CD4-positive, alpha-beta T cell (primary cell): ENCODE measurements around the gene DGCR6. TPM values are rescaled to one million over a fixed set of nuclear protein-coding genes. Genes with fewer than 3 reads are reported as not detected.
"Not testable (repeated sequence)": the region's sequence is repeated elsewhere in the genome, so short reads cannot be mapped to it uniquely, and the experiment has no call there.

Source experiments
- ATAC-seq: fragments of 200-7000 bp; cut with Tn5 transposase; one replicate; pipeline ENCODE4 v1.10.0; 2022; ENCODE audit warnings: mild to moderate bottlenecking; ENCODE audit not compliant: poor library complexity
- CTCF ChIA-PET: fragments of 350-600 bp; sonication (Branson Sonifier 250); formaldehyde crosslinking; loops from one replicate; lab custom pipeline; 2021; ENCODE audit warnings: antibody characterized with exemption, inconsistent platforms; lab: Charles Lee
- POLR2A ChIA-PET: fragments of 350-600 bp; sonication (Branson Sonifier 250); formaldehyde crosslinking; loops from one replicate; lab custom pipeline; 2021; ENCODE audit warnings: antibody characterized with exemption, inconsistent platforms; lab: Charles Lee
- DNase-seq, 14 experiments: peaks; one replicate each; pipeline ENCODE4 v3.0.0-alpha.2; 2013 to 2020; ENCODE audit warnings: mixed read lengths in 2 of 14
- H3K27ac ChIP-seq, 2 donors: one replicate each; pipeline versions ENCODE4 v1.5.1 to v1.7.0; 2013; ENCODE audit warnings: low read length in 2 of 2, low read depth in 1 of 2, mild to moderate bottlenecking in 1 of 2
- H3K27me3 ChIP-seq, 2 experiments: 1 replicate in 1 of 2; 2 replicates in 1 of 2; pipeline versions ENCODE4 v1.6.1 to v1.7.0; 2013; ENCODE audit warnings: low read length in 2 of 2, control low read depth in 1 of 2, mild to moderate bottlenecking in 1 of 2, moderate library complexity in 1 of 2; ENCODE audit not compliant: insufficient read depth in 2 of 2, control insufficient read depth in 1 of 2
- H3K36me3 ChIP-seq: one replicate; pipeline ENCODE4 v1.6.1; 2013; ENCODE audit warnings: low read length, control low read depth; ENCODE audit not compliant: insufficient read depth
- H3K4me1 ChIP-seq: one replicate; pipeline ENCODE4 v1.6.1; 2013; ENCODE audit warnings: low read length, control low read depth; ENCODE audit not compliant: insufficient read depth
- H3K4me3 ChIP-seq: one replicate; pipeline ENCODE4 v1.5.1; 2013; ENCODE audit warnings: mild to moderate bottlenecking, low read length, moderate library complexity
- H3K9me3 ChIP-seq, 2 experiments: 1 replicate in 1 of 2; 2 replicates in 1 of 2; pipeline versions ENCODE4 v1.6.1 to v1.7.0; 2013; ENCODE audit warnings: low read length in 2 of 2, mild to moderate bottlenecking in 2 of 2, control low read depth in 1 of 2, moderate library complexity in 1 of 2; ENCODE audit not compliant: control insufficient read depth in 1 of 2, insufficient read depth in 1 of 2
- H3K27ac Mint-ChIP-seq: one replicate; pipeline ENCODE4 v1.8.0; 2020; ENCODE audit warnings: mixed read lengths
- H3K27me3 Mint-ChIP-seq: one replicate; pipeline ENCODE4 v1.8.0; 2021; ENCODE audit warnings: mixed read lengths
- H3K36me3 Mint-ChIP-seq: one replicate; pipeline ENCODE4 v1.8.0; 2021; ENCODE audit warnings: low read depth, mixed read lengths
- H3K4me1 Mint-ChIP-seq: one replicate; pipeline ENCODE4 v1.8.0; 2021; ENCODE audit warnings: low read depth, mixed read lengths
- H3K4me3 Mint-ChIP-seq: one replicate; pipeline ENCODE4 v1.8.0; 2020; ENCODE audit warnings: mild to moderate bottlenecking, mixed read lengths
- H3K9me3 Mint-ChIP-seq: one replicate; pipeline ENCODE4 v1.8.0; 2020; ENCODE audit warnings: mixed read lengths
- CTCF ChIP-seq: fragments of 200-600 bp; IDR thresholded peaks from one replicate; pipeline ENCODE4 v1.8.0; 2022; ENCODE audit warnings: antibody characterized with exemption, mild to moderate bottlenecking
- intact Hi-C, 2 experiments: fragments of 100-400 bp; cut with DNase I in 1 of 2; cut with micrococcal nuclease in 1 of 2; formaldehyde crosslinking; loops; one replicate each; pipeline versions ENCODE4 v1.15.1 to v1.9.0; 2023 to 2025; cut with DNase I, micrococcal nuclease
- polyA plus RNA-seq, 2 donors: library from polyadenylated mRNA; unstranded; fragments of 120-200 nt; gene quantifications; one replicate each; pipeline ENCODE4 v1.2.1, GENCODE V29; 2013
- total RNA-seq, 174 experiments: library from RNA in 2 of 174; stranded (reverse) in 2 of 174; gene quantifications; one replicate each; pipeline ENCODE4 v1.2.3 and lab custom pipeline; 2021 to 2026

The DGCR6 gene
- total RNA-seq = 10 to 100 TPM; 14.6 to 15.3 TPM
- polyA plus RNA-seq (2013, experiment 1 of 2) = 2.0 TPM
- polyA plus RNA-seq (2013, experiment 2 of 2) = 3.5 TPM
- 0 to 8.0 (median 0.13) reads per million in 172 experiments for total RNA-seq (lab: John Stamatoyannopoulos, UW)

- H3K27me3 Mint-ChIP-seq = no peaks in the 10 kb centered on the region
Observed at GRCh38 chr22:18905540-18906409, at the start of gene DGCR6. Gene DGCR6, plus strand, starts transcription at chr22:18906320. Its CDS starts 55 bp downstream, at chr22:18906375.

GRCh38 chr22:18859314-18859713, 46.8 kb upstream of the DGCR6 start:
- POLR2A ChIA-PET, H3K4me3 Mint-ChIP-seq, H3K27ac Mint-ChIP-seq, ATAC-seq, H3K9me3 ChIP-seq, H3K4me1 Mint-ChIP-seq, H3K36me3 ChIP-seq, H3K9me3 Mint-ChIP-seq, H3K27me3 Mint-ChIP-seq, CTCF ChIA-PET, intact Hi-C loops, DNase-seq, H3K27me3 ChIP-seq, H3K4me3 ChIP-seq, H3K36me3 Mint-ChIP-seq, H3K27ac ChIP-seq, H3K4me1 ChIP-seq: not testable (repeated sequence)

More at GRCh38 chr22:18905540-18906409, at the start of gene DGCR6:
- peak; percentile 90 for ATAC-seq
- Mint-ChIP-seq H3K27ac (no peak within 1 kb of the TSS), H3K9me3 (no peaks in the 10 kb centered on the region), H3K4me3 (no peak within 1 kb of the TSS), H3K4me1 (no peaks in the 10 kb centered on the region), H3K36me3 (no peaks in the 10 kb centered on the region)
- intact Hi-C loops = no loop called here
- Histone ChIP-seq H3K4me3 (no peak within 1 kb of the TSS), H3K4me1 (no peaks in the 10 kb centered on the region), H3K9me3 (no peaks in the 10 kb centered on the region), H3K27ac (no peak within 1 kb of the TSS), H3K27me3 (no peaks in the 10 kb centered on the region), H3K36me3 (no peaks in the 10 kb centered on the region)
- TF ChIP-seq CTCF = no peak
- CTCF ChIA-PET = no interaction called here
- POLR2A ChIA-PET = no interaction called here
- no peak for DNase-seq

- intact Hi-C loops, H3K9me3 Mint-ChIP-seq, H3K4me1 ChIP-seq, H3K36me3 Mint-ChIP-seq, H3K9me3 ChIP-seq, H3K4me3 Mint-ChIP-seq, POLR2A ChIA-PET, H3K4me1 Mint-ChIP-seq, H3K27ac ChIP-seq, H3K27me3 Mint-ChIP-seq, H3K27me3 ChIP-seq, ATAC-seq, H3K4me3 ChIP-seq, H3K36me3 ChIP-seq, CTCF ChIA-PET: not testable (repeated sequence)
- peak; percentile 16 to 89 (median 75) for DNase-seq
- peak overlapping the region; percentile 56 for H3K27ac Mint-ChIP-seq
Observed at GRCh38 chr22:18881260-18881659, 24.9 kb upstream of the DGCR6 start.

- H3K36me3 ChIP-seq, H3K9me3 Mint-ChIP-seq, H3K36me3 Mint-ChIP-seq, H3K27me3 ChIP-seq, H3K4me1 Mint-ChIP-seq, H3K27ac Mint-ChIP-seq, H3K4me3 ChIP-seq, H3K4me1 ChIP-seq, DNase-seq, H3K27ac ChIP-seq, H3K9me3 ChIP-seq, ATAC-seq, CTCF ChIA-PET, H3K4me3 Mint-ChIP-seq, H3K27me3 Mint-ChIP-seq, POLR2A ChIA-PET, intact Hi-C loops: not testable (repeated sequence)
Observed at GRCh38 chr22:18884465-18884864, 21.7 kb upstream of the DGCR6 start.
